BJ (cell line): ENCODE results near the gene RERE. TPM values are rescaled to one million over a fixed set of nuclear protein-coding genes. Genes with fewer than 3 reads are reported as not detected.

Experiments used
- CTCF ChIA-PET: fragments of 350-600 bp; formaldehyde crosslinking; extraction: SDS; loops from one replicate; lab custom pipeline; 2021; ENCODE audit warnings: antibody characterized with exemption, inconsistent platforms; lab: Yijun Ruan, JAX
- POLR2A ChIA-PET: fragments of 300-600 bp; sonication (Branson Sonifier 250); formaldehyde crosslinking; extraction: SDS; loops from one replicate; lab custom pipeline; 2021; ENCODE audit warnings: antibody characterized with exemption; lab: Charles Lee
- DNase-seq: peaks from one replicate; pipeline ENCODE4 v3.0.0-alpha.2; 2011; ENCODE audit warnings: low read depth
- H3K27me3 ChIP-seq: 2 replicates; pipeline ENCODE4 v1.6.0; 2011; ENCODE audit warnings: low read length; ENCODE audit not compliant: control insufficient read depth, insufficient read depth
- H3K36me3 ChIP-seq: 2 replicates; pipeline ENCODE4 v1.5.1; 2011; ENCODE audit warnings: low read length; ENCODE audit not compliant: control insufficient read depth, insufficient read depth
- H3K4me3 ChIP-seq: 2 replicates; pipeline ENCODE4 v1.5.1; 2011; ENCODE audit warnings: low read depth, mild to moderate bottlenecking, control low read depth, low read length
- polyA plus RNA-seq: library from polyadenylated mRNA; depleted of rRNA; stranded (reverse); fragments of >200 nt; gene quantifications from 2 replicates; pipeline ENCODE4 v1.2.3, GENCODE V29; 2011
- TF ChIP-seq, protein P1 (sequence below): IDR thresholded peaks from 2 replicates; pipeline ENCODE4 v1.5.1; 2011; ENCODE audit warnings: low read depth, mild to moderate bottlenecking, control low read depth, inconsistent platforms, low read length, moderate library complexity; ENCODE audit not compliant: insufficient read depth

Gene RERE
- polyA plus RNA-seq, 1 experiment: 3.8 TPM

DNA sequence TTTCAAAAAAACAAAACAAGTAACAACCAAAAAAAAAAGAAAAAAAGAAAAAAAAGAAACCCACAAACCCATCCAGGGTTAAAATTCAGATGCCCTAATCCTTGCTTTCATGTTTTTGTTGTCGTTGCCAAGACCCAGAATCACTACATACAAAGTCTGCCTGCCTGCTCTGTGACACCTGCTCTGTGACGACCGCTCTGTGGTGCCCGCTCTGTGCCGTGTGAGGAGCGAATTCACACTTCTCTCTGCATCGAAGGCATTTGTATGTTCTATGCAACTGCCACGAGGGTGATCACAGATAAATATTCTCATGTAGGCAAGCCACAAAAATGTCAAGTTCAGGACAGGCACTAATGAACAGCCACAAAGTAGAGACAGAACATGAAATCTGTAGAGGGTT, 321.0 kb downstream of the RERE start:
- TF ChIP-seq, protein P1, sequence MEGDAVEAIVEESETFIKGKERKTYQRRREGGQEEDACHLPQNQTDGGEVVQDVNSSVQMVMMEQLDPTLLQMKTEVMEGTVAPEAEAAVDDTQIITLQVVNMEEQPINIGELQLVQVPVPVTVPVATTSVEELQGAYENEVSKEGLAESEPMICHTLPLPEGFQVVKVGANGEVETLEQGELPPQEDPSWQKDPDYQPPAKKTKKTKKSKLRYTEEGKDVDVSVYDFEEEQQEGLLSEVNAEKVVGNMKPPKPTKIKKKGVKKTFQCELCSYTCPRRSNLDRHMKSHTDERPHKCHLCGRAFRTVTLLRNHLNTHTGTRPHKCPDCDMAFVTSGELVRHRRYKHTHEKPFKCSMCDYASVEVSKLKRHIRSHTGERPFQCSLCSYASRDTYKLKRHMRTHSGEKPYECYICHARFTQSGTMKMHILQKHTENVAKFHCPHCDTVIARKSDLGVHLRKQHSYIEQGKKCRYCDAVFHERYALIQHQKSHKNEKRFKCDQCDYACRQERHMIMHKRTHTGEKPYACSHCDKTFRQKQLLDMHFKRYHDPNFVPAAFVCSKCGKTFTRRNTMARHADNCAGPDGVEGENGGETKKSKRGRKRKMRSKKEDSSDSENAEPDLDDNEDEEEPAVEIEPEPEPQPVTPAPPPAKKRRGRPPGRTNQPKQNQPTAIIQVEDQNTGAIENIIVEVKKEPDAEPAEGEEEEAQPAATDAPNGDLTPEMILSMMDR: no peak
- DNase-seq: no peak
- H3K27me3 ChIP-seq: no peaks in the 10 kb centered on the region
- POLR2A ChIA-PET: no interaction called here
- CTCF ChIA-PET: no interaction called here
- H3K4me3 ChIP-seq: no peak overlapping the region
- H3K36me3 ChIP-seq: peaks cover 2% of the 10 kb centered on the region; the same call in 1 of the 2 replicates

DNA sequence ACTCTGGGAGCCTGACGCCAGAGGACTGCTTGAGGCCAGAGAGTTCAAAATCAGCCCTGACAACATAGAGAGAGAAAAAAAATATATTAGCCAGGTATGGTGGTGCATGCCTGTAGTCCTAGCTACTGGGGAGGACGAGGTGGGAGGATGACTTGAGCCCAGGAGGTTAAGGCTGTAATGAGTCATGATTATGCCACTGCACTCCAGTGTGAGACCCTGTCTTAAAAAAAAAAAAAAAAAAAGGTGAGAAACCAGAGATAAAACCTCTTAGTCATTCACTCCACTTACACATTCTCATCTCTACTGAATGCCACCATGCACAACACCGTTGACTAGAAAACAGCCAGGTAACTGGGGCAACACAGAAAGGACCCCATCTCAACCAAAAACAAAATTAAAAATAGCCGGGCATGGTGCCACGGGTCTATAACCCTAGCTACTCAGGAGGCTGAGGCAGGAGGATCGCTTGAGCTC, 321.5 kb downstream of the RERE start:
- Histone ChIP-seq H3K27me3 (no peaks in the 10 kb centered on the region), H3K36me3 (peaks cover 2% of the 10 kb centered on the region; the same call in 1 of the 2 replicates), H3K4me3 (no peak overlapping the region)
- CTCF ChIA-PET: no interaction called here
- POLR2A ChIA-PET: no interaction called here
- TF ChIP-seq, protein P1: no peak
- no peak for DNase-seq

DNA sequence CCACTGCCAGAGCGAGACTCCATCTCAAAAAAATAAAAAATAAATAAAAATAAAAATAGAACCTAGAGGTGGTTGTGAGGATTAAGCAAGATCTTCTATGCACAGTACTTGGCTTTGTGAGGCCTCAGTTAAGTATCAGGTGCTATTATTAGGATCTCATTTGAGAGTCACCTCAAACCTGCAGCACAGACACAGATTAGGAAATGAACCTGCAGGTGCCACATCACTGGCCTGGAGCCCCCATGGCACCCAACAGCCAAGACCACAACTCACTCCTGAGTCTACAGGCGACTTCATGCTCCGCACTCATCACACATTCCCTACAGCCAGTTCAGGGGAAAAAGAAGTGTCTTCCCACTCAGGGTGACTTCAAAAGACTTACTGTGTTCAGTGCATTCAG, 322.8 kb downstream of the RERE start:
- TF ChIP-seq, protein P1: no peak
- Histone ChIP-seq H3K36me3 (peaks cover 2% of the 10 kb centered on the region; the same call in 1 of the 2 replicates), H3K27me3 (no peaks in the 10 kb centered on the region), H3K4me3 (no peak overlapping the region)
- POLR2A ChIA-PET: no interaction called here
- CTCF ChIA-PET: interaction anchor here (0.8 to 1.2 kb wide), 2 partner anchors 41 to 107 kb away, joined by 3 read pairs; no protein-coding TSS in a partner anchor
- DNase-seq: no peak

DNA sequence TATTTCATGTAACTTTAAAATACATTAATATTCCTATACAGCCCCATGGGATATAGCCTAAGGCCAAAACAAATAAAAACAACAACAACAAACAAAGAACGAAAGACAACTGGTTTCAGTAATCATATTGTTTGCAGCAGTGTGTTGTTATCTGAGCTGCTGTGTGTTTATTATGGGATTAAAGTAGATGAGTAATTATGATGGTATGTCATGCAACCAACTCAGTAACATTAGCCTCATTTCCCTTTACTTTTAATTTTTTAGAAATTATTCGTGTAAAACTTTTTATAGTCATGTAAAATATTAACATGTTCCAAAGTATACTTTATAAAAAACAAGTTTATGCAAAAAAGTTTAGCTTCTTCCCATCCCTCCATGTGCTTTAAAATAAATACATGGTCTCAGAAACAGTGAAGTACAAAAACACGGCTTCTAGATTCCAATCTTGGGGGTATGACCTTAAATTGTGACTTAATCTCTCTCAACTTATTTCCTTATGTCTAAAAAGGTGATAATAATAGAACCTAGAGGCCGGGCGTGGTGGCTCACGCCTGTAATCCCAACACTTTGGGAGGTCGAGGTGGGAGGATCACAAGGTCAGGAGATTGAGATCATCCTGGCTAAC, 323.4 kb downstream of the RERE start:
- DNase-seq: no peak
- TF ChIP-seq, protein P1: no peak
- POLR2A ChIA-PET: no interaction called here
- Histone ChIP-seq H3K4me3 (no peak overlapping the region), H3K27me3 (no peaks in the 10 kb centered on the region), H3K36me3 (peaks cover 2% of the 10 kb centered on the region; the same call in 1 of the 2 replicates)
- CTCF ChIA-PET: interaction anchor here (1.0 to 1.2 kb wide), 3 partner anchors 23 to 233 kb away, joined by 3 read pairs; no protein-coding TSS in a partner anchor

DNA sequence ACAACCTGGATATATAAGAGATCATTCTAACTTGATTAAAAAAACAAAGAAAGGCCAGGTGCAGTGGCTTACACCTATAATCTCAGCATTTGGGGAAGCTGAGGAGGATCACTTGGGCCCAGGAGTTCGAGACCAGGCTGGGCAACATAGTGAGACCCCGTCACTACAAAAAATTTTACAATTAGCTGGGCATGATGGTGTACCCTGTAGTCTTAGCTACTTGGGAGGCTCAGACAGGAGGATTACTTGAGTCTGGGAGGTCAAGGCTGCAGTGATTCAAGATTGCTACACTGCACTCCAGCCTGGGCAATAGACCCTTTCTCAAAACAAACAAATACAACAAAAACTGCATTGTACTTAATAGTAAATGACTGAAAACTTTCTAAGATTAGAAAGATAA, 330.2 kb downstream of the RERE start:
- Histone ChIP-seq H3K36me3 (no peaks in the 10 kb centered on the region), H3K27me3 (no peaks in the 10 kb centered on the region), H3K4me3 (no peak overlapping the region)
- no peak for DNase-seq
- CTCF ChIA-PET: interaction anchor here (1.1 kb wide), 1 partner anchor 22 kb away, joined by 3 read pairs; no protein-coding TSS in a partner anchor
- TF ChIP-seq, protein P1: no peak
- POLR2A ChIA-PET: interaction anchor here (0.6 kb wide), 1 partner anchor 173 kb away, joined by 14 read pairs; no protein-coding TSS in a partner anchor
